ENCODE data around the gene RFC4. TPM values are rescaled to one million over a fixed set of nuclear protein-coding genes. Genes with fewer than 3 reads are reported as not detected.

RFC4 gene
- total RNA-seq, 1 donor, result 48.4 TPM

- no peak overlapping the region for H3K4me3 ChIP-seq (ENCODE audit: low read depth, low read length)
- TF ChIP-seq CTCF (IDR thresholded peaks at IDR 0.05; ENCODE audit: insufficient read depth, low read length), result no peak
- no peak for DNase-seq (ENCODE audit: low read depth)
Measured at GRCh38 chr3:186759231-186759930, 46.9 kb downstream of the RFC4 start.

DNA sequence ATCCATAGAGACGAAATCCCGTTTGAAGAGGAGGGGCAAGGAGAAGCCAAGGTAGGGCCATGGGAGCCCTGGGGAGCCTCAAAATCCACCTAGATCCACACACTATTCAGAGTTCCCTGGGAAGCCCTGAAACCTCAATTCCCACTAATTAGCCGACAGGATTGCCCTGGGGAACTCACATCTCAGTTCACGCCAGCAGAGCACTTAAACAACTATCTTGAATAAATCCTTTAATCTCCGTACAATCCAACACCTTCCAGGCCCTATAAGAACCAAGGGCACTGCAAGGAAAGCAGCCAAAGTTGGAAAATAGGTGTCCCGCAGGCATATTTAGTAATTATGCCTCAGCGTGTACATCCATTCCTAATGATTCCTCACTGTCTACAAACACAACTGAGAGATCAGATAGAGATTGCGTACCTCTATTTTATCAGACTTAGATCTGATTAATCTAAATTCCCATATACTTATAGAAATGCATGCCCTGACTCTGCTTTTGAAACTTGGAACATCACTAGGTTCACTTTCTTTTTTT, 48.5 kb downstream of the RFC4 start:
- no peak for DNase-seq (ENCODE audit: low read depth)
- H3K4me3 ChIP-seq (ENCODE audit: low read depth, low read length), result no peak overlapping the region
- TF ChIP-seq CTCF (IDR thresholded peaks at IDR 0.05; ENCODE audit: insufficient read depth, low read length), result no peak

GRCh38 chr3:186757214-186757613, 49.1 kb downstream of the RFC4 start:
- H3K4me3 ChIP-seq (ENCODE audit: low read depth, low read length), result no peak overlapping the region
- no peak for TF ChIP-seq CTCF (IDR thresholded peaks at IDR 0.05; ENCODE audit: insufficient read depth, low read length)
- DNase-seq (ENCODE audit: low read depth), result no peak

GRCh38 chr3:186754871-186755270, 51.4 kb downstream of the RFC4 start:
- TF ChIP-seq CTCF (IDR thresholded peaks at IDR 0.05; ENCODE audit: insufficient read depth, low read length), result no peak
- no peak overlapping the region for H3K4me3 ChIP-seq (ENCODE audit: low read depth, low read length)
- no peak for DNase-seq (ENCODE audit: low read depth)

GRCh38 chr3:186754006-186754405, 52.3 kb downstream of the RFC4 start:
- peak; percentile 35 for DNase-seq (ENCODE audit: low read depth)
- H3K4me3 ChIP-seq (ENCODE audit: low read depth, low read length), result no peak overlapping the region
- TF ChIP-seq CTCF (IDR thresholded peaks at IDR 0.05; ENCODE audit: insufficient read depth, low read length), result no peak

GRCh38 chr3:186751480-186751879, 54.8 kb downstream of the RFC4 start:
- no peak overlapping the region for H3K4me3 ChIP-seq (ENCODE audit: low read depth, low read length)
- TF ChIP-seq CTCF (IDR thresholded peaks at IDR 0.05; ENCODE audit: insufficient read depth, low read length), result no peak
- no peak for DNase-seq (ENCODE audit: low read depth)

DNA sequence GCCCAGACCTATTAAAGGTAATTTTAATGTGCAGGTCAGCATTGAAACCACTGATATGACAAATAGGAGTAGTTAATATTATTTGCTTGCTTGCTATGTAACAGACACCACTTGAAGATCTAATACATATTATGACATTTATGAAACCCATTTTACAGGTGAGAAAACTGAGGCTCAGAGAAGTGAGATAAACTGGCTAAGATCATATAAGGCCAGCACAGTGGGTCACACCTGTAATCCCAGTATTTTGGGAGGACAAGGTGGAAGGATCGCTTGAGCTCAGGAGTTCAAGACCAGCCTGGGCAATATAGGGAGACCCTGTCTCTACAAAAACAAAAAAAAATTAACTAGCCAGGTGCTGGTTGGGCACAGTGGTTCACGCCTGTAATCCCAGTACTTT, 56.0 kb downstream of the RFC4 start:
- no peak overlapping the region for H3K4me3 ChIP-seq (ENCODE audit: low read depth, low read length)
- no peak for TF ChIP-seq CTCF (IDR thresholded peaks at IDR 0.05; ENCODE audit: insufficient read depth, low read length)
- no peak for DNase-seq (ENCODE audit: low read depth)

Data from fibroblast of the aortic adventitia (primary cell).